H1 (cell line): ENCODE data around the gene ZNF506. TPM values are rescaled to one million over a fixed set of nuclear protein-coding genes. Genes with fewer than 3 reads are reported as not detected.

Experiments used
- CTCF ChIA-PET: fragments of 300-600 bp; sonication (Branson Sonifier 250); formaldehyde crosslinking; loops from one replicate; lab custom pipeline; 2021; ENCODE audit not compliant: partially characterized antibody; lab: Charles Lee
- POLR2A ChIA-PET: fragments of 300-600 bp; sonication (Branson Sonifier 250); formaldehyde crosslinking; loops from one replicate; lab custom pipeline; 2021; ENCODE audit warnings: inconsistent platforms; ENCODE audit not compliant: partially characterized antibody; lab: Charles Lee
- DNase-seq, 2 experiments: peaks; one replicate each; pipeline versions ENCODE4 v3.0.0 to v3.0.0-alpha.2; 2010 to 2022; ENCODE audit warnings: low spot score in 2 of 2, low read depth in 1 of 2, mixed read lengths in 1 of 2
- FAIRE-seq: peaks from 2 replicates; lab custom pipeline; 2011; peaks lifted over from hg19 to GRCh38; lab: Jason Lieb, UNC
- H2AFZ ChIP-seq: 2 replicates; pipeline ENCODE4 v1.8.1; 2012; ENCODE audit warnings: low read length, inconsistent platforms
- H2AK5ac ChIP-seq: 2 replicates; pipeline ENCODE4 v1.6.1; 2013; ENCODE audit warnings: low read depth, low read length
- H2BK120ac ChIP-seq: replicated peaks from 2 replicates; pipeline ENCODE3; 2013; ENCODE audit warnings: low read depth, low read length, inconsistent platforms
- H2BK12ac ChIP-seq: 2 replicates; pipeline ENCODE4 v1.6.1; 2013; ENCODE audit warnings: low read depth, low read length
- H2BK15ac ChIP-seq: 2 replicates; pipeline ENCODE4 v1.6.1; 2013; ENCODE audit warnings: low read length
- H2BK20ac ChIP-seq: 2 replicates; pipeline ENCODE4 v1.6.1; 2013; ENCODE audit warnings: low read length
- H2BK5ac ChIP-seq: 2 replicates; pipeline ENCODE4 v1.6.1; 2013; ENCODE audit warnings: low read depth, low read length
- H3K14ac ChIP-seq: 2 replicates; pipeline ENCODE4 v1.6.1; 2013; ENCODE audit warnings: inconsistent platforms; ENCODE audit not compliant: insufficient read length
- H3K18ac ChIP-seq: 2 replicates; pipeline ENCODE4 v1.6.1; 2013; ENCODE audit warnings: low read length; ENCODE audit errors: extremely low read depth
- H3K23ac ChIP-seq: 2 replicates; pipeline ENCODE4 v1.6.1; 2013; ENCODE audit warnings: inconsistent platforms; ENCODE audit not compliant: insufficient read length
- H3K23me2 ChIP-seq: 2 replicates; pipeline ENCODE4 v1.6.1; 2013; ENCODE audit warnings: low read depth, low read length
- H3K27ac ChIP-seq: 2 replicates; pipeline ENCODE4 v1.6.1; 2011; ENCODE audit warnings: low read depth, low read length, inconsistent platforms
- H3K27me3 ChIP-seq, 4 experiments: replicated peaks in 1 of 4; 1 replicate in 1 of 4; 2 replicates in 3 of 4; pipeline versions ENCODE4 v1.6.1 to v1.8.1; 2011 to 2013; ENCODE audit warnings: low read length in 3 of 4, mild to moderate bottlenecking in 3 of 4, inconsistent platforms in 2 of 4, mixed read lengths in 2 of 4, moderate library complexity in 1 of 4; ENCODE audit not compliant: control insufficient read depth in 3 of 4, insufficient read depth in 3 of 4; ENCODE audit errors: extremely low read depth in 1 of 4
- H3K36me3 ChIP-seq, 4 experiments: 2 replicates each; pipeline versions ENCODE4 v1.6.1 to v1.8.1; 2011 to 2013; ENCODE audit warnings: mild to moderate bottlenecking in 4 of 4, low read length in 3 of 4, moderate library complexity in 2 of 4, control low read depth in 1 of 4, inconsistent platforms in 1 of 4; ENCODE audit not compliant: insufficient read depth in 4 of 4, control insufficient read depth in 2 of 4
- H3K4ac ChIP-seq: replicated peaks from 2 replicates; pipeline ENCODE3; 2013; ENCODE audit warnings: low read length, low read depth, mixed read lengths, inconsistent platforms; ENCODE audit not compliant: insufficient read length
- H3K4me1 ChIP-seq, 4 experiments: replicated peaks in 1 of 4; 1 replicate in 1 of 4; 2 replicates in 3 of 4; pipeline versions ENCODE4 v1.6.1 to v1.8.1; 2011 to 2013; ENCODE audit warnings: low read length in 3 of 4, inconsistent platforms in 2 of 4, mixed read lengths in 1 of 4; ENCODE audit not compliant: insufficient read depth in 4 of 4, control insufficient read depth in 3 of 4
- H3K4me2 ChIP-seq, 2 experiments: 2 replicates each; pipeline versions ENCODE4 v1.6.1 to v1.8.1; 2011 to 2013; ENCODE audit warnings: low read depth in 2 of 2, low read length in 2 of 2, control low read depth in 1 of 2, inconsistent platforms in 1 of 2, mild to moderate bottlenecking in 1 of 2; ENCODE audit not compliant: insufficient read depth in 1 of 2
- H3K4me3 ChIP-seq, 4 experiments: fragments of 200-600, 300-600 bp in 1 of 4; sonication (generic), shearing (Covaris generic), sonication (Bioruptor Twin) in 1 of 4; 2 replicates each; pipeline versions ENCODE4 v1.5.1 to v1.8.1; 2011 to 2016; ENCODE audit warnings: low read length in 4 of 4, low read depth in 3 of 4, control low read depth in 2 of 4, inconsistent platforms in 2 of 4, mild to moderate bottlenecking in 2 of 4, mixed read lengths in 1 of 4, moderate library complexity in 1 of 4; ENCODE audit not compliant: insufficient read depth in 2 of 4; ENCODE audit errors: extremely low read depth in 1 of 4
- H3K56ac ChIP-seq: replicated peaks from 2 replicates; pipeline ENCODE3; 2013; ENCODE audit warnings: low read depth, mild to moderate bottlenecking, mixed read lengths, low read length, inconsistent platforms; ENCODE audit not compliant: insufficient read length
- H3K79me1 ChIP-seq: 2 replicates; pipeline ENCODE4 v1.6.1; 2013; ENCODE audit warnings: low read depth, low read length, control low read depth
- H3K79me2 ChIP-seq, 2 experiments: 2 replicates each; pipeline versions ENCODE4 v1.6.1 to v1.8.1; 2012 to 2013; ENCODE audit warnings: low read length in 2 of 2, mild to moderate bottlenecking in 2 of 2, inconsistent platforms in 1 of 2; ENCODE audit not compliant: insufficient read depth in 2 of 2, control insufficient read depth in 1 of 2
- H3K9ac ChIP-seq, 4 experiments: replicated peaks in 1 of 4; 1 replicate in 1 of 4; 2 replicates in 3 of 4; pipeline versions ENCODE4 v1.6.1 to v1.8.1; 2011 to 2013; ENCODE audit warnings: low read depth in 3 of 4, low read length in 3 of 4, control low read depth in 2 of 4, mild to moderate bottlenecking in 2 of 4, moderate library complexity in 2 of 4, inconsistent platforms in 1 of 4; ENCODE audit errors: extremely low read depth in 1 of 4
- H3K9me3 ChIP-seq, 2 experiments: 2 replicates each; pipeline versions ENCODE4 v1.6.1 to v1.8.1; 2012 to 2013; ENCODE audit warnings: mild to moderate bottlenecking in 2 of 2, moderate library complexity in 2 of 2, control low read depth in 1 of 2, inconsistent platforms in 1 of 2, low read depth in 1 of 2, low read length in 1 of 2, mixed read lengths in 1 of 2; ENCODE audit not compliant: insufficient read depth in 2 of 2
- H4K20me1 ChIP-seq, 2 experiments: replicated peaks in 1 of 2; 2 replicates each; pipeline versions ENCODE3 to v1.8.1; 2011 to 2013; ENCODE audit warnings: inconsistent platforms in 2 of 2, low read length in 2 of 2, mild to moderate bottlenecking in 1 of 2; ENCODE audit not compliant: insufficient read depth in 2 of 2, control insufficient read depth in 1 of 2
- H4K5ac ChIP-seq: 2 replicates; pipeline ENCODE4 v1.6.1; 2013; ENCODE audit warnings: low read length, low read depth, mixed read lengths, inconsistent platforms; ENCODE audit not compliant: insufficient read length
- H4K8ac ChIP-seq: 2 replicates; pipeline ENCODE4 v1.8.0; 2013; ENCODE audit warnings: mild to moderate bottlenecking, moderate library complexity, low read length, inconsistent platforms; ENCODE audit not compliant: insufficient read depth; ENCODE audit errors: extremely low read depth
- H4K91ac ChIP-seq: replicated peaks from 2 replicates; pipeline ENCODE3; 2013; ENCODE audit warnings: low read length, mixed read lengths, inconsistent platforms; ENCODE audit not compliant: insufficient read length
- EP300 ChIP-seq, 2 experiments: IDR thresholded peaks; 1 replicate in 1 of 2; 2 replicates in 1 of 2; pipeline ENCODE4 v1.6.1; 2011 to 2012; ENCODE audit warnings: low read depth in 2 of 2, low read length in 2 of 2, mild to moderate bottlenecking in 2 of 2, borderline replicate concordance in 1 of 2, inconsistent platforms in 1 of 2, moderate library complexity in 1 of 2
- GABPA ChIP-seq: IDR thresholded peaks from 2 replicates; pipeline ENCODE4 v1.6.1; 2011; ENCODE audit warnings: mild to moderate bottlenecking, low read length, moderate library complexity, borderline replicate concordance; ENCODE audit not compliant: insufficient read depth
- SP1 ChIP-seq: IDR thresholded peaks from 2 replicates; pipeline ENCODE4 v1.6.1; 2011; ENCODE audit warnings: low read depth, low read length
- SP4 ChIP-seq: IDR thresholded peaks from 2 replicates; pipeline ENCODE4 v1.6.1; 2012; ENCODE audit warnings: low read length, inconsistent platforms
- TAF1 ChIP-seq: IDR thresholded peaks from 2 replicates; pipeline ENCODE4 v1.6.1; 2011; ENCODE audit warnings: mild to moderate bottlenecking, low read depth, low read length
- WGBS, 2 experiments: shearing (Covaris generic) in 1 of 2; methylation state at CpG; one replicate each; pipeline versions ENCODE4 v1.1.6 to v1.1.7; 2013 to 2015; ENCODE audit warnings: low lambda C conversion rate in 2 of 2, mixed read lengths in 2 of 2, inconsistent platforms in 1 of 2, low coverage in 1 of 2, missing lambda C conversion rate in 1 of 2; ENCODE audit not compliant: insufficient replicate concordance in 2 of 2, insufficient coverage in 1 of 2, insufficient read length in 1 of 2; ENCODE audit errors: extremely low coverage in 1 of 2, missing lambda C conversion rate in 1 of 2; 5-methylcytosine and 5-hydroxymethylcytosine counted together
- polyA plus RNA-seq, 7 experiments: library from polyadenylated mRNA; depleted of rRNA in 3 of 7; stranded (reverse) in 5 of 7; unstranded in 2 of 7; fragments of >200 nt in 5 of 7; fragments of 200-250 nt in 2 of 7; gene quantifications; 1 replicate in 5 of 7; 2 replicates in 1 of 7; 4 replicates in 1 of 7; pipeline versions ENCODE4 v1.2.1 to v1.2.3, GENCODE V29; 2011 to 2013; ENCODE audit warnings: missing spikeins in 2 of 7, mixed read lengths in 2 of 7
- total RNA-seq: library from RNA; stranded (reverse); fragmentation: NEBNext Ultra II Directional; extraction: Animal tissue kit (Norgen Biotek cat#: 25700); gene quantifications from 2 replicates; pipeline ENCODE4 v1.2.1, GENCODE V29; 2021

Gene ZNF506
- total and polyA plus RNA-seq, 2 of the 8 experiments (the other 6 are each of a cell fraction or from before 2014, with no cell fraction given): 4.5 to 8.3 TPM

DNA sequence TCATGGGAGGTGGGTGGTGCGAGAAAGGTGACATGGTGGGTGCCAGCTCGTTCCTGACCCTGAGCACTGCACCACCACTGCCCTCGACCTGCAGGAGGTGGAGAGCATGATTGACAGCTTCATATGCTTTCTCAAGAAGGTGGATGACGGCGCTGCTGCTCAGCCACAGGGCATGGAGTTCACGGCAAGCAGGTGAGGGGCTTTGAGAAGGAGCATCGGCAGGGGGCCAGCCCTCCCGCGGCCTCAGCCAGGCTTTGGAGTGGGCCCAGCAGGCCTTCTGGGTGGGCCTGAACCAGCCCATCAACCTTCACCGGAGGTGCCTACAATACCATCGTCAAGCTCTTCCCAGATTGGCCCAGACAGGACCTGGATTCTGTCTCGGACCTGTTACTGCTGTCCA, 69.7 kb downstream of the ZNF506 start:
- TF ChIP-seq GABPA (no peak), SP1 (no peak), TAF1 (no peak), EP300 (IDR thresholded peaks at IDR 0.05; ENCODE audit: borderline replicate concordance in 1 of 2, low read depth in 2 of 2, low read length in 2 of 2) (no peak), SP4 (no peak)
- Histone ChIP-seq H3K27me3 (no peaks in the 10 kb centered on the region), H3K23ac (no peak overlapping the region), H2BK15ac (no peak overlapping the region), H3K4me2 (no peak overlapping the region), H4K8ac (no peak overlapping the region), H2BK120ac (no peak overlapping the region), H3K36me3 (no peaks in the 10 kb centered on the region), H3K9ac (no peak overlapping the region), H3K27ac (no peak overlapping the region), H3K79me2 (no peaks in the 10 kb centered on the region), H3K56ac (no peak overlapping the region), H2BK5ac (no peak overlapping the region), H3K4me3 (no peak overlapping the region), H3K4me1 (no peaks in the 10 kb centered on the region), H2BK12ac (no peak overlapping the region), H3K18ac (no peak overlapping the region), H4K5ac (no peak overlapping the region), H3K79me1 (no peaks in the 10 kb centered on the region), H4K20me1 (no peaks in the 10 kb centered on the region), H2BK20ac (no peak overlapping the region), H3K4ac (no peak overlapping the region), H2AK5ac (no peak overlapping the region), H3K23me2 (no peaks in the 10 kb centered on the region), H3K14ac (no peak overlapping the region), H4K91ac (no peak overlapping the region), H2AFZ (no peak overlapping the region), H3K9me3 (peaks cover 3 to 18% of the 10 kb centered on the region in 2 experiments; a peak in 1 of 4 replicates)
- WGBS, 2 experiments: 93% methylated on average over 12 of the region's 12 CpGs; no CpG with 5 or more reads in 1 of the 2 experiments
- no peak for FAIRE-seq
- DNase-seq: no peak
- ChIA-PET POLR2A (no interaction called here), CTCF (interaction anchor here (0.8 kb wide), 1 partner anchor 199 kb away, joined by 3 read pairs; no protein-coding TSS in a partner anchor)
